ENCODE measurements around the gene LGSN. TPM values are rescaled to one million over a fixed set of nuclear protein-coding genes. Genes with fewer than 3 reads are reported as not detected.

LGSN gene
- total and polyA plus RNA-seq, 2 donors (not counting 3 experiments of a cell fraction or from before 2014, with no cell fraction given), result not detected

- H2AFZ ChIP-seq (ENCODE audit: low read depth, low read length), result no peak overlapping the region
- H3K9me1 ChIP-seq (replicated peaks; ENCODE audit: control insufficient read depth, extremely low read depth, insufficient read depth, low read length), result no peaks in the 10 kb centered on the region
- no peaks in the 10 kb centered on the region for H3K4me1 ChIP-seq (ENCODE audit: control insufficient read depth, extremely low read depth, insufficient read depth, low read length)
- no peaks in the 10 kb centered on the region for H4K20me1 ChIP-seq (replicated peaks; ENCODE audit: control insufficient read depth, extremely low read depth, insufficient read depth, low read length)
- DNase-seq (ENCODE audit: low read depth, low spot score) (no peak), FAIRE-seq (no peak)
- BruUV-seq (replicated peaks), result no TSS peak
- no peak overlapping the region for H3K4me2 ChIP-seq (ENCODE audit: insufficient read depth, low read length)
- dilution Hi-C loops (cut with MboI; ENCODE audit: extremely low pct_ligation_motif_present, low sequenced_read_pairs), result no loop called here
- POLR2A ChIA-PET, result no interaction called here
- CTCF ChIA-PET, result no interaction called here
- H3K9me3 ChIP-seq (replicated peaks; ENCODE audit: control insufficient read depth, insufficient read depth, low read length), result no peaks in the 10 kb centered on the region
- TF ChIP-seq POLR2AphosphoS5 (IDR thresholded peaks at IDR 0.05; ENCODE audit: insufficient read depth, low read depth, low read length) (no peak), FOS (IDR thresholded peaks at IDR 0.05; ENCODE audit: borderline replicate concordance, insufficient read depth, low read length) (no peak)
- no peaks in the 10 kb centered on the region for H3K79me2 ChIP-seq (ENCODE audit: control insufficient read depth, insufficient read depth, low read length)
- no peaks in the 10 kb centered on the region for H3K36me3 ChIP-seq (ENCODE audit: control insufficient read depth in 2 of 2, extremely low read depth in 1 of 2, insufficient read depth in 2 of 2, low read length in 2 of 2)
- intact Hi-C loops (cut with micrococcal nuclease), result no loop called here
- H3K9ac ChIP-seq (replicated peaks; ENCODE audit: extremely low read depth, insufficient read depth, low read length), result no peak overlapping the region
- no peak overlapping the region for H3K27ac ChIP-seq (ENCODE audit: insufficient read depth, low read depth, low read length)
- H3K27me3 ChIP-seq (ENCODE audit: control insufficient read depth in 2 of 2, insufficient read depth in 2 of 2, low read length in 2 of 2), result no peaks in the 10 kb centered on the region
- no peak overlapping the region for H3K4me3 ChIP-seq (replicated peaks in 1 of 3; ENCODE audit: insufficient read depth in 1 of 3, low read depth in 1 of 3, low read length in 3 of 3)
Observed at GRCh38 chr6:63263444-63263843, 56.3 kb downstream of the LGSN start.

DNA sequence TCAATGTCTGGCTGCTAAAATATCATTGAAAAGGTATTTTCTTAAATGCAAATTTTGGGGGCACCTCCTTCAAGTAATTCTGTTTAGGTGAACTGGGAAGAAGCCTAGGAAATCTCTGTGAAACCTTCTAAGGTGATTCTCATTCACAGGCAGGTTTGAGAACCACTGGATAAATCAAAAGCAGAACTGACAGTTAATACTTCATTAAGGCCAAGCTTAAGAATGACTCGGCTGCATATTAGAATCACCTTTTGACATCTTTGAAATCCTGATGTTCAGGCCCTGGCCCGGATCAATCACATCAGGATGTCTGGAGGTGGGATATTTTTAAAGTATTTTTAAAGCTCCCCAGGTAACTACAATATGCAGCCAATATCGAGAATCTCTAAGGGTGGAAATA is 58.0 kb downstream of the LGSN start:
- Histone ChIP-seq H2AFZ (ENCODE audit: low read depth, low read length) (no peak overlapping the region), H3K27me3 (ENCODE audit: control insufficient read depth in 2 of 2, insufficient read depth in 2 of 2, low read length in 2 of 2) (no peaks in the 10 kb centered on the region), H3K79me2 (ENCODE audit: control insufficient read depth, insufficient read depth, low read length) (no peaks in the 10 kb centered on the region), H3K4me1 (ENCODE audit: control insufficient read depth, extremely low read depth, insufficient read depth, low read length) (no peaks in the 10 kb centered on the region), H3K36me3 (ENCODE audit: control insufficient read depth in 2 of 2, extremely low read depth in 1 of 2, insufficient read depth in 2 of 2, low read length in 2 of 2) (no peaks in the 10 kb centered on the region), H3K4me3 (replicated peaks in 1 of 3; ENCODE audit: insufficient read depth in 1 of 3, low read depth in 1 of 3, low read length in 3 of 3) (no peak overlapping the region), H3K9ac (replicated peaks; ENCODE audit: extremely low read depth, insufficient read depth, low read length) (no peak overlapping the region), H3K9me1 (replicated peaks; ENCODE audit: control insufficient read depth, extremely low read depth, insufficient read depth, low read length) (no peaks in the 10 kb centered on the region), H4K20me1 (replicated peaks; ENCODE audit: control insufficient read depth, extremely low read depth, insufficient read depth, low read length) (no peaks in the 10 kb centered on the region), H3K4me2 (ENCODE audit: insufficient read depth, low read length) (no peak overlapping the region), H3K9me3 (replicated peaks; ENCODE audit: control insufficient read depth, insufficient read depth, low read length) (no peaks in the 10 kb centered on the region), H3K27ac (ENCODE audit: insufficient read depth, low read depth, low read length) (no peak overlapping the region)
- POLR2A ChIA-PET, result no interaction called here
- TF ChIP-seq EZH2 (IDR thresholded peaks at IDR 0.05; ENCODE audit: borderline replicate concordance, low read depth, low read length, severe bottlenecking) (no peak), POLR2A (IDR thresholded peaks at IDR 0.05; ENCODE audit: low read depth, low read length) (no peak), FOS (IDR thresholded peaks at IDR 0.05; ENCODE audit: borderline replicate concordance, insufficient read depth, low read length) (no peak), GATA2 (IDR thresholded peaks at IDR 0.05; ENCODE audit: insufficient read depth, insufficient read length, low read depth, low read length) (no peak), POLR2AphosphoS5 (IDR thresholded peaks at IDR 0.05; ENCODE audit: insufficient read depth, low read depth, low read length) (no peak), MYC (IDR thresholded peaks at IDR 0.05; ENCODE audit: low read depth, low read length) (no peak)
- TF ChIP-seq, protein P1, sequence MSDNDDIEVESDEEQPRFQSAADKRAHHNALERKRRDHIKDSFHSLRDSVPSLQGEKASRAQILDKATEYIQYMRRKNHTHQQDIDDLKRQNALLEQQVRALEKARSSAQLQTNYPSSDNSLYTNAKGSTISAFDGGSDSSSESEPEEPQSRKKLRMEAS (IDR thresholded peaks at IDR 0.05; ENCODE audit: insufficient read depth, insufficient read length), result no peak
- dilution Hi-C loops (cut with MboI; ENCODE audit: extremely low pct_ligation_motif_present, low sequenced_read_pairs), result no loop called here
- intact Hi-C loops (cut with micrococcal nuclease), result no loop called here
- CTCF ChIA-PET, result no interaction called here
- BruUV-seq (replicated peaks), result no TSS peak
- DNase-seq (ENCODE audit: low read depth, low spot score) (no peak), FAIRE-seq (no peak)
